ENCODE data around the gene ZNF335.
"Not testable (repeated sequence)": the region's sequence is repeated elsewhere in the genome, so short reads cannot be mapped to it uniquely, and the experiment has no call there.

Gene ZNF335

GRCh38 chr20:45934046-45934585, 37.9 kb downstream of the ZNF335 start:
- peak; percentile 60 for DNase-seq (ENCODE audit: low spot score)

GRCh38 chr20:45933266-45934045, 38.5 kb downstream of the ZNF335 start:
- peak; percentile 86 for DNase-seq (ENCODE audit: low spot score)

GRCh38 chr20:45931680-45932079, 40.3 kb downstream of the ZNF335 start:
- not testable (repeated sequence) for DNase-seq (ENCODE audit: low spot score)

- DNase-seq (ENCODE audit: low spot score), result no peak
These were observed 44.7 kb downstream of the ZNF335 start for GRCh38 chr20:45927071-45927878.

- no peak for DNase-seq (ENCODE audit: low spot score)
These were observed 45.3 kb downstream of the ZNF335 start for GRCh38 chr20:45926731-45927070.

- DNase-seq (ENCODE audit: low spot score), result no peak
These were observed 46.0 kb downstream of the ZNF335 start for GRCh38 chr20:45925821-45926506.

GRCh38 chr20:45924391-45925261, 47.4 kb downstream of the ZNF335 start:
- no peak for DNase-seq (ENCODE audit: low spot score)

GRCh38 chr20:45921337-45922189, 50.4 kb downstream of the ZNF335 start:
- DNase-seq (ENCODE audit: low spot score), result no peak

- DNase-seq (ENCODE audit: low spot score), result no peak
These were observed 51.3 kb downstream of the ZNF335 start for GRCh38 chr20:45920462-45921336.

GRCh38 chr20:45919542-45920399, 52.2 kb downstream of the ZNF335 start:
- no peak for DNase-seq (ENCODE audit: low spot score)

- no peak for DNase-seq (ENCODE audit: low spot score)
These were observed 53.0 kb downstream of the ZNF335 start for GRCh38 chr20:45918779-45919537.

GRCh38 chr20:45918182-45918737, 53.7 kb downstream of the ZNF335 start:
- no peak for DNase-seq (ENCODE audit: low spot score)

- DNase-seq (ENCODE audit: low spot score), result no peak
These were observed 54.2 kb downstream of the ZNF335 start for GRCh38 chr20:45917790-45918141.

GRCh38 chr20:45913116-45913515, 58.9 kb downstream of the ZNF335 start:
- no peak for DNase-seq (ENCODE audit: low spot score)

GRCh38 chr20:45912344-45912682, 59.7 kb downstream of the ZNF335 start:
- DNase-seq (ENCODE audit: low spot score), result no peak

- DNase-seq (ENCODE audit: low spot score), result peak; percentile 67
These were observed 60.3 kb downstream of the ZNF335 start, which contains the start of gene PLTP for GRCh38 chr20:45911486-45912343. TSS of gene PLTP (minus strand) at chr20:45912155. CDS start at chr20:45911452, 703 bp downstream.

Measured in iPS-NIHi11 (cell line).